IMR-90 (cell line): ENCODE results near the gene PPP3CA.
A peak's percentile ranks its signal among the peaks of the same experiment; 100 is the strongest.

Experiments used
- FOS ChIP-seq: fragments of 150-350 bp; IDR thresholded peaks from 2 replicates; pipeline ENCODE4 v1.6.1; 2016; ENCODE audit warnings: low read depth, low read length
- MAFK ChIP-seq: IDR thresholded peaks from 2 replicates; pipeline ENCODE4 v1.6.1; 2012; ENCODE audit warnings: low read depth, low read length, improper control_type of control experiment
- NFE2L2 ChIP-seq: fragments of 150-350 bp; IDR thresholded peaks from 2 replicates; pipeline ENCODE4 v1.6.1; 2016; ENCODE audit warnings: low read depth, mild to moderate bottlenecking, low read length
- POLR2A ChIP-seq: IDR thresholded peaks from 2 replicates; pipeline ENCODE4 v1.6.1; 2012; ENCODE audit warnings: mild to moderate bottlenecking, low read depth, low read length
- RCOR1 ChIP-seq: IDR thresholded peaks from 2 replicates; pipeline ENCODE4 v1.6.1; 2012; ENCODE audit warnings: mild to moderate bottlenecking, low read length, improper control_type of control experiment; ENCODE audit not compliant: insufficient replicate concordance
- TF ChIP-seq, protein P1 (sequence below): conservative IDR thresholded peaks from 2 replicates; pipeline ENCODE4 v1.5.1; 2012; ENCODE audit warnings: mild to moderate bottlenecking, low read depth, low read length, improper control_type of control experiment

DNA sequence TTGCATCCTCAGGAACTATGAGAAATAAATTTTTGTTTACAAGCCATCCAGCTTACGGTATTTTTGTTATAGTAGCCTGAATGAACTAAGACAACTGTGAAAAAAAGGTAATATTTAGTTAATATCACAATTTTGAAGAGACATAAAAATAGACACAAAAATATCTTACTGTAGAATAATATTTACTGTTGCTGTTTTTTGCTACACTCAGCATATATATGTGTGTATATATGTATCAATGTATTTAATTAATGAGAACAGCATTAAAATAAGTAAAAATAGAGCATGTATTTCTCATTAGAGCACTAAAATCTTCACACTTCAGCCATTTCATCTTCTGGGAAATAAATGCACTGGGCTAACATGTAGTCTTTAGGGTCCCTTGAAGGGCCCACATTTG is 24.6 kb downstream of the PPP3CA start:
- peak; percentile 79 for TF ChIP-seq MAFK
- TF ChIP-seq, protein P1, sequence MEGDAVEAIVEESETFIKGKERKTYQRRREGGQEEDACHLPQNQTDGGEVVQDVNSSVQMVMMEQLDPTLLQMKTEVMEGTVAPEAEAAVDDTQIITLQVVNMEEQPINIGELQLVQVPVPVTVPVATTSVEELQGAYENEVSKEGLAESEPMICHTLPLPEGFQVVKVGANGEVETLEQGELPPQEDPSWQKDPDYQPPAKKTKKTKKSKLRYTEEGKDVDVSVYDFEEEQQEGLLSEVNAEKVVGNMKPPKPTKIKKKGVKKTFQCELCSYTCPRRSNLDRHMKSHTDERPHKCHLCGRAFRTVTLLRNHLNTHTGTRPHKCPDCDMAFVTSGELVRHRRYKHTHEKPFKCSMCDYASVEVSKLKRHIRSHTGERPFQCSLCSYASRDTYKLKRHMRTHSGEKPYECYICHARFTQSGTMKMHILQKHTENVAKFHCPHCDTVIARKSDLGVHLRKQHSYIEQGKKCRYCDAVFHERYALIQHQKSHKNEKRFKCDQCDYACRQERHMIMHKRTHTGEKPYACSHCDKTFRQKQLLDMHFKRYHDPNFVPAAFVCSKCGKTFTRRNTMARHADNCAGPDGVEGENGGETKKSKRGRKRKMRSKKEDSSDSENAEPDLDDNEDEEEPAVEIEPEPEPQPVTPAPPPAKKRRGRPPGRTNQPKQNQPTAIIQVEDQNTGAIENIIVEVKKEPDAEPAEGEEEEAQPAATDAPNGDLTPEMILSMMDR, result no peak
- TF ChIP-seq RCOR1, result no peak
- no peak for TF ChIP-seq POLR2A
- TF ChIP-seq NFE2L2, result no peak
- no peak for TF ChIP-seq FOS
